ENCODE results near the gene SEMA3E.
"Not testable (repeated sequence)": the region's sequence is repeated elsewhere in the genome, so short reads cannot be mapped to it uniquely, and the experiment has no call there.

SEMA3E gene

DNA sequence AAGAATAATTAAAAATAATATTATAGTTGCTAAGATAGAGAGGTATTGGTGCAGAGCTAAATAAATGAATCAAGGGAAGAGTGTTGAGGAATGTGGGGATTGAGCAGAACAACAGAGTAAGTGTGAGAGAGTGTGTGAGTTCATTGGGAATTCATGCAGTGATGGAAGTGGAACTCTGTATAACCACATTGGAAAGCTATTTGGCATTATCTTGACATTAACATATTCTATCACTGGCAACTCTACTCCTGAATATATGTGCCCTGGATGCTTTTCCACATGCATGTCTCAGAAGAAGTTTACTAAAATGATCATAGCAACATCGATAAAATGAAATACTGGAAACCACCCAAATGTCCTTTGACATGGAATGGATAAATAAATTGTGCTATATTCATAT lies 164.1 kb downstream of the SEMA3E start:
- DNase-seq: no peak

DNA sequence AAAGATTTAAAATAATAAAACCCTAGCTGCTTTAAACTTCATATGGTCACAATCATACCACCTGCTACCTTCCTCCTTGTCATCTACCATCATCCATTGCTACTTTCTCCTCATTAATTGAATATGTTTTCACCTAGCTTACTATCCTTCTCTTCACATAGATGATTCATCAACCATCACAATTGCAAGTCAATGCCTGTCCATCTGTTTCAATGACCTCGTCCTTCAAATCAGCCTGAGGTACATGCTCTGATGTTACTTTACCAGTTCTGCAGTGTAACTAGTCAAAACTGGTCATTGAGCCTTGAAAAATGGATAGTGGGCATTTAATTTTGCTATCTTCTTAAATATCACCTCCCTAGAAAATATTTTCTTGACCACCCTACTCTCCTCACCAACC lies 164.7 kb downstream of the SEMA3E start:
- no peak for DNase-seq

DNA sequence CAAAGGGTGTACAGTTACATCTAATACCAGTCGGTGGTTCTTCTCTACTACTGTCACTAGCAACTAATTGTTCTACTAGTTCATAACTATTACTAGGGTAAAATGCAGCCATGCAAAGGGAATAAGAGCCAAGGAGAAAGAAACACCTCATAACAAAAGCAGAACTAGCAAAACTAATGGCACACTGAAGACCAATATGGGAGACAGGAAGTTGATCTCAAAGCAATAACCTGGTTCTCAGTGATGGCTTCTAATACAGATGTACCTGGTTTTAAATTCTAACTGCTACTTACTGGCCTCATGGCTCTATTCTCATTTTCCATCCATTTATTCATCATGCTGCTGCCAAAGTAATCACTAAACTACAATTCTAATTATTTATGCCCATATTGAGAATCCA lies 170.3 kb downstream of the SEMA3E start:
- no peak for DNase-seq

DNA sequence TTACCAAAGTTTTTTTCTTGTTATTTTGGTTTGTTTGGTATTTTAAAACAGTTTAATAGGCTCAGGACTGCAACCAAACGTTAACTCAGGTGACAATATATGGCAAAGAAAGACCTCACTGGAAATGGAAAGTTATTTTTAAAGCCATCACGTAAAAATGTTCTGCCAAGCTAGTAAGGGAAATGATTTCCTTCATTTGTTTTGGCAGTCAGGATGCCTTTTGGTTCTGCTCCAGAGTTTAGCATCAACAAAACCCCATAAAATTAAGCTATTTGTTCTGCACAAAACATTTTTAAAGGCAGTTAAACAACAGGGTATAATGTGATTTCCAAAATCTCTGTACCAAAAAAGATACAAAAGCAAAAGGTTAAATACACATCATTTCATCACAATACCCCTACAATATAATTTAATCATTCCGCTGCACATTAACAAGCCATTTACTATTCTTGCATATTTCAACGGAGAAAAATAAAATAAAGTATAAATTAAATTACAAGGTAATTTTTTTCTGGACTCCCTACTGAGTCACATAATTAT lies 172.4 kb downstream of the SEMA3E start:
- no peak for DNase-seq

DNA sequence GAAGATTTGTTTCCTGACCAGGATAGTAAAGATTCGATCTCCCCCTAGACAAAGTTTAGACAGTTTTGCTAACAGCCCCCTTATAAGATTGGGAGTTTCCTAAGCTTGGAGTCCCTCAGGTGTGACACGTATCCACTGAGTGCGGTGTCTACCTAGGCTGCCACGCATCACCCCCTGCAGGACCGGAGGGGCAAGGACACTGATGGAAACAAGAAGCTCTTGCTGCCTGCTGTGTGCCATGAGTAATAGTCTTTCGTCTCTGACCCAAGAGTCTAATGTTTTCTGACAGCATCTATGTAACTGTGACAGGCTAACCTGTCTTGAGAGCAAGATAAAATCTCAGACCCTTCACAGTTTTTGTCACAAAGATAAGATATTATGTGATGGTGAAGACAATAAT lies 173.5 kb downstream of the SEMA3E start:
- DNase-seq: no peak

DNA sequence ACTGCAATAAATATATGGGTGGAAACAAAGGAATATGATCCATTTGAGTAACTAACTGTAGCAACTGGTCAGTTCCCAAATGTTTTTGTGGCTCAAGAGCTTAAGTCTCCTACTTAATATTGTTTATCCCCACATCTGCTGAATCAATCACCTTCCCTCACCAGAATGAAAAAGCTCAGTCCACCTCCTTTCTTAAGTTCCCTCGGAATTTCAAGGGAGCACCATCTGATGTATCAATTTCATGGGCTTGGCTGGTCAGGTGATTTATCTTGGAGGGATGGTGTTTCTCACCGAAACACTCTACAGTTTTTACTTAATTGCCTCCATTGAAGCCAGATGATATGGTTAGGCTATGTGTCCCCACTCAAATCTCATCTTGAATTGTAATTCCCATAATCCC lies 176.6 kb downstream of the SEMA3E start:
- no peak for DNase-seq

DNA sequence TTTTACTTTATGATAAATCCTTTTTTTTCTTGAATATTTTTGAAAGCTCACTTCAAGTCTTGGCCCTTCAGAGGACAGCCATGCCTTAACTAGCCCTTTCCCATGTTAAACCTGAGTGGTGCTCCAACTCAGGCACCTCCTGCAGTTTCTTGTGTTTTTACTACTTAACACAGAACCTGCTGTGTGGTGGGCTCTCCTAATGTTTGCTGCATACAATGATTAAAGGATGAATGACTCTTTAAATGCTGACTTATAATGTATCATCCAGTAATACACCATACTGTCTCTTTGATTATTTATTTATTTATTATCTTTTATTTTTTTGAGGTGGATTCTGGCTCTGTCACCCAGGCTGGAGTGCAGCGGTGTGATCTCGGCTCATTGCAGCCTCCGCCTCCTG lies 179.4 kb downstream of the SEMA3E start:
- DNase-seq: no peak

DNA sequence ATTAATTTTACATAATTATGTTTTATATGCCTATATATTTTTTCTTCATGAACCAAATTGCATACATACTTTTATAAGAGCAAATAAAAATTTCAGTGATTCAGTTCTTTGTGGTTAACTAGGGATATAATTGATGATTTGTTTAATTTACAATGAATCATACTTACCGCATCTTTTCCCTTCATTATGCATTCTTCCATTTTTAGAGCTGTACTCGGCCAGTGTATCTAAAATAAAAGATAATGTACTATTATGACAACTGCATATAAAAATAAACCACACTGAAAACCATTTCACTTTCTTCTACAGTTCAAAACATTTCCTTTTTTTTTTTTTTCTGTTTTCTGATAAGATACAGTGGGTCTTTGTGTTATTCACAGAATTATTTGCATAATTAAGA lies 179.9 kb downstream of the SEMA3E start:
- DNase-seq: no peak

DNA sequence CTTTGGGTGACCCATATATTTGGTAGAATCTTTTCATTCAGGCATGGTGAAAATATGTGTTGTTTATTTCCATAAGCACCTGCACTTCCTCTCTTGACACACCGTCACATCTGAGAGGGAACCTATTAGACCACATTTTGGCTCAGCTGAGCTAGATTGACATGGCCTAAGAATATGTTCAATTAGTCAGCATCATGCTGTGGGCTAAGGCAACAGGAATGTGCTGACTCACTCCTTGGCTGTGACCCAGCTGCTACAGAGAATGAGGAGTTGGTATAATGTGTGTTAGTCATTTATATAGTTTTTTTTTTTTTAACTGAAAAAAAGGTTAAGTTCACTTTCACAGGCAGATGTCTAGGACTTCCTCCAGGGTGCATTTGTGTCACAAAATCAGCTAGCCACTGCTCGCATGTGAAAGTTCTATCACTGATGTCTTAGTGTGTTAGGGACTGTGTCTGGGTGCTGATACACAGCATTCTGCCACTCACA lies 180.6 kb downstream of the SEMA3E start:
- no peak for DNase-seq

DNA sequence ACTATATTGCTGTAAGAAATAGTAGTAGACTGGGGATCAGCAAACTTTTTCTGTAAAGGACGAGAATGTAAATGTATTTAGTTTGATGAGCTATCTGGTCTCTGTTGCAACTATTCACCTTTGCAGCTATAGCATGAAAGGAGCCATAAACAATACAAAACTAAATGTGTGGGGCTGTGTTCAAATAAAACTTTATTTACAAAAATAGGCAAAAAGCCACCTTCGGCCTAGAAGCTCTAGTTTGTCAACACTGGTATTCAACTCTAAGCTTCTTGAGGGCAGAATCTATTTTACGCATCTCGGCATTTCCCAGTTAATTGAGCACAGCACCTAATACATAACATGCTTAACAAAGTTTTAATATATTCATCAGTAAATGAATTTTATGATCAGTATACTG lies 181.4 kb downstream of the SEMA3E start:
- no peak for DNase-seq

DNA sequence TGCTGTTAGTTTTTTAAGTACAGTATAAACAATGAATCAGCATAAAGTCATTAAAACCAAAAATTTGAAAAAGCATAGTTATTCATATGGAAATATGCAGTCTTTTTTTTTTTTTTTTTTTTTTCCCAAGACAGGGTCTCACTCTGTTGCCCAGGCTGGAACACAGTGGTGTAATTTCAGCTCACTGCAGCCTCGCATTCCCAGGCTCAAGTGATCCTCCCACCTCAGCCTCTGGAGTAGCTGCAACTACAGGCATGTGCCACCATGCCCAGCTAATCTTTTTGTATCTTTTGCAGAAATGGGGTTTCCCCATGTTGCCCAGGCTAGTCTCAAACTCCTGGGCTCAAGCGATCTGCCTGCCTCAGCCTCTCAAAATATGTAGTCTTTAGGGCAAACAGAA lies 182.0 kb downstream of the SEMA3E start:
- DNase-seq: no peak

DNA sequence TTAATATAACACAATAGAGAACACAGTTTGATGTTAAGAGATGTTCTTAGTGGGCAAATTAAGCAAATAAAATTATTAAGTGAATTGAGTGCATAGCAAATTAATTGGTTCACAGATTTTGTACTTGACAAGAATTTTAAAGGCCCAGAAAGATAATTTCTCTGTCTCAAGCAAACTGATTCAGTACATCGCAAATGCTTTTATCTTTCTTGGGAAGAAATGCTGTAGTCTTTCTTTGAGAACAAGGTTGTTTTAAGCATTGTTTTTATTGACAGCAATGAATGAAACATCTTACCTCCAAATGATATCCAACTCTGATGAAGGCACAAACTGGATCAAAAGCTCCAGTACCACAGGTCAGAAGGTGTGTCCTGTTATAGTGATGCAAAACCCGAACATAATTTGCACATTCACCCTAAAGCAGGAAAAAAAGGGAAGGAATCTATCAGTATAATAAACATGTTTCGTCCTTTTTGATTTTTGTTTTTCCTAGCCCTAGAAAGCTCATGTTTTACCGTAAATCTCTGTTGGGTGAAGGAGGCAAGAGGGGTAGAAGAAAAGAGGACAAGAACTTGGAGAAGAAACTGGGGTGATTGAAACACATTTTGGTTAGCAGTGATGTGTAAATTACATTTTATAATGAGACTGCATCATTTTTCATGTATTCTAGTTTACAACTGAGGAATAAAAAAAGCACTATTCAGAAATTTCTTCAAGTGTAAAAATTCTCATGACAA lies 182.6 kb downstream of the SEMA3E start:
- no peak for DNase-seq

DNA sequence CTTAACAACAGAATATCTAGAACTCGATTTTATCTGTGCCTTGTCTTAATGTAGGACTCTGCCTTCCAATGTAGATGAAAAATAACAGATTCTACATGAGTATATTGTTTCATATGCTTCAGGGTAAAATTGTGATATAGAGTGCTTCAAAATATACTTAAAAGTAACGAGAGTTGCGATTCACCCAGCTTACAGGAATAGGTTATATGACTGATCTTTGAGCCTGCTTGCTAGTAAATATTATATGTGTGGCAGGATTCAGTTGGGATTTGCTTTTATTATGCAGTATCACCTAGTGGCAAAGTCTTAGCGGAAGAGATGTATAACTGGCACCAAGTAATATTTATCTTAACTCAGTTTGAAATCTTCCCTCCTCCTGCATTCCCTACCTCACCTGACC lies 183.3 kb downstream of the SEMA3E start:
- no peak for DNase-seq

DNA sequence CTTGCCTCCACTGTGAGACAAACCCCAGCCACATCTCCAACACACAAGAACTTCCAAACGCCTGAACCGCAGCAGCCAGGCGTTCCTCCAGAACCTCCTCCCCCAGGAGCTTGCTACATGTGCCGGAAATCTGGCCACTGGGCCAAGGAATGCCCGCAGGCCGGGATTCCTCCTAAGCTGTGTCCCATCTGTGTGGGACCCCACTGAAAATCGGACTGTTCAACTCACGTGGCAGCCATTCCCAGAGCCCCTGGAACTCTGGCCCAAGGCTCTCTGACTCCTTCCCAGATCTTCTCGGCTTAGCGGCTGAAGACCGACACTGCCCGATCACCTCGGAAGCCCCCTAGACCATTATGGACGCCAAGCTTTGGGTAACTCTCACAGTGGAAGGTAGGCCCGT lies 187.1 kb downstream of the SEMA3E start:
- not testable (repeated sequence) for DNase-seq

DNA sequence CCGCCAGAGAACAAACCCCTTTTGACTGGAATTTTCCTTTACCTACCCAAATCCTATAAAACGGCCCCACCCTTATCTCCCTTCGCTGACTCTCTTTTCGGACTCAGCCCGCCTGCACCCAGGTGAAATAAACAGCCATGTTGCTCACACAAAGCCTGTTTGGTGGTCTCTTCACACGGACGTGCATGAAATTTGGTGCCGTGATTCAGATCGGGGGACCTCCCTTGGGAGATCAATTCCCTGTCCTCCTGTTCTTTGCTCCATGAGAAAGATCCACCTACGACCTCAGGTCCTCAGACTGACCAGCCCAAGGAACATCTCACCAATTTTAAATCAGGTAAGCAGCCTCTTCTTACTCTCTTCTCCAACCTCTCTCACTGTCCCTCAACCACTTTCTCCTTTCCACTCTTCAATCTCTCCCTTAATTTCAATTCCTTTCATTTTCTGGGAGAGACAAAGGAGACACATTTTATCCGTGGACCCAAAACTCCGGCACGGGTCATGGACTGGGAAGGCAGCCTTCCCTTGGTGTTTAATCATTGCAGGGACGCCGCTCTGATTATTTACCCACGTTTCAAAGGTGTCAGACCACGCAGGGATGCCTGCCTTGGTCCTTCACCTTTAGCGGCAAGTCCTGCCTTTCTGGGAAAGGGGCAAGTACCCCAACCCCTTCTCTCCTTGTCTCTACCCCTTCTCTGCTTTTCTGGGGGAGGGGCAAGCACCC lies 188.8 kb downstream of the SEMA3E start:
- DNase-seq: not testable (repeated sequence)

DNA sequence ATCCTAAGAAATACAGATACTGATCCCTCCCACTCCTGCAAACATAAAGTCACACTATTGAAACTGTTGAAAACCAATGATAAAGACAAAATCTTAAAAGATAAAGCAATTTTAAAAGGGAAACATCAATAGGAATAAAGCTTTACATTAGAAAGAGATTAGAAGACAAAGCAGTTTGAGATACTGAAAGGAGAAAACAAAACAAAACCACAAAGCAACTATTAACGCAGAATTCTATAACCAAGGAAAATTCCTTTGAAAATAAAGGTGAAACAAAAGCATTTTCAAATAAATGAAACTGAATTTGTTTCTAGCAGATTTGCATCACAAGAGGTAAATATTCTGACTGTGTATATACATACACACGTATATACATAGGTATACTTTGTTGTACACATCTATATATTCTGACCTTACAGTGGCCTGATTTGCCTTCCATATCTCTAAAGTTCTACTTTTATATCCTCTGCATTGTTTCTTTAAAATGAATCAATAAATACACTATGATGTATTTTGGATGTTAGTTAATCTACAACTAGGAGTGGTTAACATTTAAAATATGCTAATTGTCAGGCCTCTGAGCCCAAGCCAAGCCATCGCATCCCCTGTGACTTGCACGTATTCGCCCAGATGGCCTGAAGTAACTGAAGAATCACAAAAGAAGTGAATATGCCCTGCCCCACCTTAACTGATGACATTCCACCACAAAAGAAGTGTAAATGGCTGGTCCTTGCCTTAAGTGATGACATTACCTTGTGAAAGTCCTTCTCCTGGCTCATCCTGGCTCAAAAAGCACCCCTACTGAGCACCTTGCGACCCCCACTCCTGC lies 189.6 kb downstream of the SEMA3E start:
- DNase-seq: not testable (repeated sequence)

DNA sequence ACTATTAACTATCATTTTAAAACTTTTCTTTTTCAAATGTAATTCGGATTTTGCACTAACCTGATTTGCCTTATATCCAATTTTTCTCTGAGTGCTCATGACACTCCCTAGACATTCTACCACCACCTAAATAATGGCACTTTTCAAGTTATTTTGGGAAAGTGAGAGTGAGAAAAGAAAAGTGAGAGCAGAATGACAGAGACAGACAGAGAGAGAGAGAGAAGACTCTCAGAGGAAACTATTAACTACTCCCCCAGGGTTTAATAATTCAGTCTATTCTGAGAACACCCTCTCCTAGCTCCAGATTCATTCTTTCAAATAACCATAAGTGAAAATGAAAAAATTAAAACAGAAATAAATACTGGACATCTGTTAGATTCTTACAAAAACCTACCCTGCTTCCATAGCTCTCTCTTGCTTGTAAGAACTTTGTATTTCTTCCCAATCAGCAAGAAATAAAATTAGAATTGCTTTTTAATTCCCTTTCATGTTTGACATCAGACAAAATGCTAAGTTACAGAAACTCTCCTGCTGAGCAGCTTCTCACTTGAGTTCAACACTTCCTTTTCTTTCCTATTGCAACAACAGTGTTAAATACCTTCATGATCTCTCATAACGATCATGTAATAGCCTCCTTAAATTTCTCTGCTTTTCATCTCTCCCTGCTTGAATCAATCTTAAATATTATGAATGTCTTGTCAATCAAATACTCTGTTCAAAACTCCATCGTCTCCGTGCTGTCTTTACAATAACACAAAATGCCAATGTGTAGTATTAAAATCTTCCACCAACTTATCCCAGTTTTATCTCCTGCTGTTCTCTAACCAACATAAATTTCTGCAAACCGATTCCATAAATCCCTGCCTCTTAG lies 191.7 kb downstream of the SEMA3E start:
- DNase-seq: no peak

DNA sequence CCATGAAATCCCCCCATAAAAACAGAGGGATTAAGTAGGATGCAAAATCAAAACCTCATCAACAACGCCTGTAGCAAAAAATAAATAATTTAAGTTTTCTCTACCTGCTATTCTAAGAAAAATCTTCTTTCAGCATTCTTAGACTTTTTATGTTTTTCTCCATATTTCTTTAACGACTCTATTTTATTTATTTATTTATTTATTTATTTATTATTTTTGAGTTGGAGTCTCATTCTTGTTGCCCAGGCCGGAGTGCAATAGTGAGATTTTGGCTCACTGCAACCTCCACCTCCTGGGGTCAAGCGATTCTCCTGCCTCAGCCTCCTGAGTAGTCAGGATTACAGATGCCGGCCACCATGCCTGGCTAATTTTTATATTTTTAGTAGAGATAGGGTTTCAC lies 192.5 kb downstream of the SEMA3E start:
- DNase-seq: no peak

DNA sequence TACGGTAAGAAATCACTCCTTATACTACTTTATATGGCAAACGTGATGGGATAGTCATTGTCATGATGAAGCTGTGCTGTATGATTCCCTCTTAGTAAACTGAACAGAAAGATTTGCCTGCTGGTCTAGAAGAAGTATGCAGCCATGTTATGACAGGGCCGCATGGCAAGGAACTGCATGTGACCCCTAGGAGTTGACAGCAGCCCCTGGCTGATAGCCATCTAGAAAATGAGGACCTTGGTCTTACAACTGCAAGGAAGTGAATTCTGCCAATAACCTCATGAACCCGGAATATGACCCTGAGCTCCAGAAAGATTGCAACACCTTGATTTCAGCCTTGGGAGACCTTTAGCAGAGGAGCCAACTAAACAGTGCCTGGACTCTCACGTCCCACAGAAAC lies 193.3 kb downstream of the SEMA3E start:
- DNase-seq: no peak

DNA sequence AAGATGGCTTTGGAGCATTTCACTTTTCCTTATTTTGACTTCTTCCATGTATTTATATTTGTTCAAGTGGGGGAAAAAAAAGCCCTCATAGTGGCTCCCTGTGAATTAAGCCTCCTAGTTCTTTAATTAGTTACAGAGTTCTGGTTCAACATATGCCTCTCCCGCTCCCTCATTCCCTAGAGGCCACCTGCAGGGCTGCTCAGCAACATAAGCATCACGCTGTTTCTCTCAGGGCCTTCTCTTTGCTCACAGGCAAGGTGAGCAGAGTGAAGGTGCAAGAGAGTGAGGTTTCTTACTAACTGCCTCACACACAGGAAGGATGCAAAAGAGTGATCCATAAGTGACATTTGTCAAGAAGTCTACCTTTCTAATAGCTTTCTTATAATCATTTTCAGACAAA lies 196.7 kb downstream of the SEMA3E start:
- DNase-seq: no peak

DNA sequence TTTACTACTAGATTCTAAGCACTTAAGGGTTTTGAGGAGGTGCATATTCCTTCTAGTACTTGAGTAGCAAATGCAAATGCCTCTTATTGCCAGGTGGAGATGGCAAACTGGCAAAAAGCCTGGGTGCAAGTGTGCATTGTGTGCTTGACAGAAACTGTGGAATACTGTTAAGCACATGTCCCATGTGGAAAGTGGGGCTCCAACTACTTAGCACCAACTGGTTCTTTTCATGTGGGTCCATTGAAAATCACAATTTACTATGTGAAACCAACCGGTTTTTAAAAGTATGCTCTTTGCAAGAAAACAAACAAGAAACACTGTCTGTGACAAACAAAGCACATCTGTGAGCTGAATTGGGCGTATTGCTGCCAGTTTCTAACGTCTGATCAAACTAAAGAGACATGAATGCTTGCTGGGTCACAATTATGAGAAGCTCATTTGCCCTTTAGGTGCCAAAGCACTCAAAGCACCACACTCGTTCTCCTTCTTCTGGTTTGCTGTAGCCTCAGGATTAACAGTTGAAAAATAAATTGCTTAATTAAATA lies 197.4 kb downstream of the SEMA3E start:
- no peak for DNase-seq

DNA sequence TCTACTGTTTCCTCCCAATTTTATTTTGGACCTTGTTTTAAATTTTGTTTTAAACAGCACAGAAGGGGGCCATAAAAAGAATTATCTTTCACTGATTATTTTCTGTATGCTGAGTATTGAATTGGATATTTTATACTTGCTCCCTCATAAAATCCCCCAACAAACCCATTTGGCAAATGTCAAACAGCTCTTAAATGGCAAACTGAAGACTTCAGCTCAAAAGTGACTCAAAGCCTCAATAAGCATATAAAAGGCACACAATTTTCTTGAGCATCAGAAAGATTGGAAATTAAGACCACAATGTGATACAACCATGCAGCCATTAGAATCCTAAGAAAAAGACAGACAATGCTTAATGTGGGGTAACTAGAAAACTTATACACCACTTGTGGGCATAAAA lies 199.2 kb downstream of the SEMA3E start:
- no peak for DNase-seq

Measured in stimulated activated naive CD4-positive, alpha-beta T cell treated with Interleukin-2 at 50 U/mL for 16 hours (primary cell).